HG02885 (cell line): ENCODE measurements around the gene FAM120B.

Experiments
- ATAC-seq: cut with Tn5 transposase; IDR thresholded peaks from one replicate; pipeline ENCODE4 v1.9.1; 2021; ENCODE audit warnings: mild to moderate bottlenecking; ENCODE audit not compliant: unreplicated experiment, poor library complexity

Gene FAM120B

DNA sequence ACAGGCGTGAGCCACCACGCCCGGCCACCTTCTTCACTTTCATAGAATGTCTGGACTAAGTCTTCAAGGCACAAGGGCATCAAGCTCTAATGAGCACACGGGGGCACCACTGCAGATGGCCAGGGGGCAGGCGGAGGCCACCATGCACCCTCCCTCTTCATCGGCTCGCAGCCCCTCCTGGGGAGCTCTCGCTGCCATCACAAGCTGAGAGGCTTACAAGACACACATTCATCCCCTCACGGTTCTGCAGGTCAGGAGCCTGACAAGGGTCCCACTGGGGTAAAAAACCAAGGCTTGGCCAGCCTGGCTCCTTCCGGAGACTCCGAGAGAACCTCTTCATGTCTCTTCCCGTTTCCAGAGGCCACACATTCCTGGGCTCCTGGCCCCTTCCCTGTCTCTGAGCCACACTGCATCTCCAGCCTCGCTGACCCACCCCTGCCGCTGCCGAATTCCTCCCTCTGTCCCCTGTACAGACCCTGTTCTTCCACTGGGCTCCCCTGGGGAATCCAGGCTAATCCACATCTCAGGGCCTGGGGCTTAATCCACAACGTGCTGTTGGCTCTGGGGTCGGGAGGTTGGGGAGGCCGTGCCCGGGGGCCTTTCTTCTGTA lies 35.5 kb upstream of the FAM120B start:
- ATAC-seq, result no peak

DNA sequence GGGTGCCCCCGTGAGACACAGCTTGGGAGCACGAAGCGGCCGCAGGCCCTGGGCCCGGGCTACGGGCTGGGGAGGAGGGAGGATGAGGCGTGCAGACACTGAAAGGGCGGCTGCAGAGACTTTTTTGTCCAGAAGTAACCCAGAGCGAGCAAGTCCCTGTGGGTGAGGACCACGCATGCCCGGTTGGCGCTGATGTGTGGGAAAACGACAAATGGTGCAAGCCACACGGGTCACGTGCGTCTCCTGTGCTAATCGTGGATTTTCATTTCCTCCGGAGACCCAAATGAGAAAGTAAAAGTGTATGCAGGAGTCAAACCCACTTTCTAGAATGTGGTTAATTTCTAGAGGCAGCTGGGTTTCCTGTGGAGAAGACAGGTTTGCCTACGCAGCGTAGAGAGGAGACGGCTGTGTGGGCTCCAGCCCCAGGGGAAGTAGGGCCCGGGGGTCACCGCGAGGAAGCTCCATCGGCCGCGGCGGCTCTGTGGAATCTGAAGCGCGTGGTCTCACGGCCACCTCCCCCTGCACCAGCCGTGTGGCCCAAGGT lies 34.7 kb upstream of the FAM120B start:
- peak; percentile 96 for ATAC-seq

DNA sequence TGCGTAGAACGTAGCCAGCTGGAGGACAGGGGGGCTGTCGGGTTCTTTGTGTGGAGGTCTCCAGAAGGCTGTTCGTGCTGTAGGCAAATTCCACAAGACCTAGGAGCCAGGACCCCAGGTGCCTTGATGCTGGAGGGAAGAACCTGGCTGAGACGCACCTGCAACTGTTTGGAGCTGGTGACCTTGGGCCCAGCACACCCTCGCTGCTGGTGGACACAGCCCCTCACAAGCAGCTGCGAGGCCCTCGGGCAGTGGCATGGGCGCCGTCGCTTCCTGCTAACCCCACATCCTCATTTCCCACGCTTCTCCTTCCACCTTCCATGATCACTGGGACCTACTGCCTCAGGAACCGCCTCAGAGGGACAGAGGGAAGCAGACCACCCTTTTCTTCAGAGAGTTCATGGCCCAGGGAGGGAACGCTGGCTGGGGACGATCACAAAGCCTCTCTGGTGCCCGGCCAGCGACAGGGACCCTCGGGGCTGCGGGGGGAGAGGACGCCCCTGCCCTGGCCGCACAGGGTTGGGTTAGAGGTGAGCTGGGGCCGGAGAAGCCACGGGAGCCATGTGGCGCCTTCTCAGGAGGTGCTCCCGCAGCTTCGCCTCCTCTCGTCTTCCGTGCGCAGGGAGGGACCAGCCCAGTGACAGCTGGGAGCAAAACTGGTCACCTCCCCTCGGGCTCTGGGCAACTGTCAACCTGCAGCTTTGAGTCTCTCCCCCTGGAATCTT lies 34.1 kb upstream of the FAM120B start:
- ATAC-seq, result no peak

DNA sequence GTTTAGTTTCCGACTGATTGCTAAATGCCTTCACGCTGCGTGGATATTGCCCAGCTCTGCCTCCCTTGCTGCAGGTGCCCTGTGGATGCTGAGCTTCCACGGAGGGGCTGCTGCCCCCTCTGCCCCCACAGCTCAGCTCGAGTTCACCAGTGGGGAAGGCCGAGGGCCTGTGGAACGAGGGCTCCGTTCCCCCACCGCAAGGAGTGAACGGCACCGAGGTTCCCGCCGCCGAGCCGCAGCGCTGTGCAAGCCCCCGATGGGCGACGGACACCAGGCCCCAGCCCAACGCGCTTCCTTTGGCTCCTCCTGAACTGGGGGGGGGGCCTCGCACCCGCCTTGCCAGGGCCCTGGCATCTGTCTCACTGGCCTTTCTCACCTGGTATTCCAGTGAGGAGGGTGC lies 33.4 kb upstream of the FAM120B start:
- ATAC-seq, result no peak

DNA sequence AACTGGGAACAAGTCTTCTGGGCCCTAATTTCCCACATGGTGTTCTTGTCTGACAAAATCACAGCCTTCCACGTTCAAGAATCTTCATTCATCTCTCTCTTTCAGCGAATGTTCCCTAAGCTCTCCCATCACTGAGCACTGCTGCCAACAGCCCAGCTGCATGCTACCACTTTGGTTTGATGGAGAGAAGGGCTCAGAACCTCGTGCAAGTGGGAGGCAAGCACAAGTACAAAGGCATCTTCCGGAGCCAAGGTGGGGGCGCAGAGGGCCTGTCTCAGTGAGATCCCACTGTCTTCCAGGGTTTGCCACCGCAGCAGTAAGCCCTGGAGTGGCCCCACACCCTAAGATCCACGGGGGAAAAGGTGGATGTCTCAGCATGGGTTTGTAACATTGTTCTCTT lies 32.9 kb upstream of the FAM120B start:
- ATAC-seq, result no peak

DNA sequence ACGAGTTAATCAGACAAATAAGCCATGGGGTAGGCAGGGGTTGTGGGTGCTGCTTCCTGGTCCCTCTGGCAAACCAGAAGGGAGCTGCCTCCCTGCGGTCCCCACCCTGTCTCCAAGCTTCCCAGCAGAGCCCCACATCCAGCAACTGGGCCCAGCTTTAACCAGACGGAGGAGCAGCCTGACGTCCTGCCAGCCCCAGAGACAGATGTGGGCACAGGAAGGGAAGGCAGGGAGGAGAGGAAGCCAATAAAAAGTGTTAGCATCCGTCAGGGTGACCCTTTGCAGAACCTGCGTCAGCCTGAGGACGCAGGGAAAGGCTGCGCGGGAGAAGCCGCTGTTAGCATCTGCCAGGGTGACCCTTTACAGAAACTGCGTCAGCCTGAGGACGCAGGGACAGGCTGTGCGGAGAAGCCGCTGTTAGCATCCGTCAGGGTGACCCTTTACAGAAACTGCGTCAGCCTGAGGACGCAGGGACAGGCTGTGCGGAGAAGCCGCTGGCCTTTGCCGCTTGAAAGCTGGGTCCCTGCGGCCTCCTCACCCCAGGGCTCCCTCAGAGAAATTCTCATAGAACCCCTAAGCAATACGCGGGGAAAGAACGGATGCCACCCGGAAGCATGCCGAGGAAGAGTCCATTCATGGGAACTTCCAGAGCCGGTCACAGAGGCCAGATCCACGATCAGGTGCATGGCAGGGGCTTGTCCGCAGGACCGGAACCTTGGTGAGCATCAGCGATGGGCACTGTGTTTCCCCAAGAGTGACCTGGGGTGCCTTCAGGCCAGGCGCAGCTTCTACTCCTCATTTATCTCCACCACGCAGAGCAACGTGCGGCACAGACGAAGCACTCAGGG lies 31.6 kb upstream of the FAM120B start:
- ATAC-seq, result no peak

DNA sequence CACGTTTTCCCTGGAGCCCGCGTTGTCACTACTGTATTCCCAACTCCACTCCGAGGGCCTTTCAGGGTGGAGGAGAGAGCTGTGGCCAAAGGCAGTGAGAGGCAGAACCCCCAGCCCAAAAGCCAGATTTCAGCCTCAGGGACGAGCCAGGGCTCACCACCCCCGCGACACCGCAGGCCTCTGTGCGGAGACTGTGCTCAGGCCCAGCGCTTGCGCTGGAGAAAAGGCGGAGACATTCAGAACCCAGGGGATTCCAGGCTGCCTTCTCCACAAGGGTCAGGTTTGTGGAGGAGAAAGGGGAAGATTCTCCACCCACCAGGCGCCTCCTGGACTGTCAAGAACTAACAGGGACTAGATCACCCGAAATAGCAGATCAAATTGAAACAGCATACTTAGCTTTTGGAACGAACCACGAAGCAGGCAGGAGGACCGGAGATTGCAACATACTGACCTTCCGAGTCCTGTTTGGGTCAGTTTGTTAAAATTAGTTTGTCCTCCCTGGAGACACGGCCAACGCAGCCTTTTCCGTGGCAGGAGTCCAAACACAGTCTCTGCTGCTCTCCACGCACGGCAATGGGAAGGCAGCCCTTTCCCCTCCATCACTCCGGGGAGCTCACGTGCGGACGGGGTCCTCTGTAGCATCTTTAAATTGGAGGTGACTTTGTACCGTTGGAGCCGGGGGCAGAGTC lies 30.0 kb upstream of the FAM120B start:
- no peak for ATAC-seq

DNA sequence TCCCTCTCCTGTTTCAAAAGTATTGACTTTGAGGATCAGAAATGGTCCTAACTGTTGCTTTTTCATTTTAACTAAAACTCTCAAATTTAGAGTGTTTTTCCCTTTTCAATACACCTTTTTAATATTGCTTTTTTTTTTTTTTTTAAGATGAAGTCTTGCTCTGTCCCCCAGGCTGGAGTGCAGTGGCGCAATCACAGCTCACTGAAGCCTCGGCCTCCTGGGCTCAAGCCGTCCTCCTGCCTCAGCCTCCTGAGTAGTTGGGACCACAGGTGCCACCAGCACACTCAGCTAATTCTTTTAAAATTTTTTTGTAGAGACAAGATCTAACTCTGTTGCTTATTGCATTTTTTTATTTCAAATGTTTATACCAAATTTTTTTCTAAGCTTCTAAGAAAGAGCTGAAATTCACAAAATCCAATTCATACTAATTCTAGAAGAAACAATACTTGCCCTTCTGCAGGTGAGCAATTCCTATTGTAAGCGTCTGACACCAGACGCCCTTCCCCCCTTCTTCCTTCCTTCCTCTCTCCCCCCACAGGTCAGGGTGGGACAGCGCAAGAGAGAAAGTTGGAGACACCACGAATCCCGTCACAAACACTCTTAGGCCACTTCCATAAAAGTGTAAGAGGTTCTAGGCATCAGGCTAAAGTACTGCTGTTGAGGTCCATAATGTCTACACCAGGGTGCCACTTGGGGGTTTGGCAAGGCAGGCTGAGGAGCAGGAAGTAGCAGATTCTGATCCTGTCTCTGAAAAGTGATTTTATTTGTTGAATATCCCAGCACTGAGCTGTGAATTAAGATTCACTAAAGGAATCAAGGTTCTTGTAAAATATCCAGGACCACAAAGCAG lies 28.4 kb upstream of the FAM120B start:
- ATAC-seq, result no peak

DNA sequence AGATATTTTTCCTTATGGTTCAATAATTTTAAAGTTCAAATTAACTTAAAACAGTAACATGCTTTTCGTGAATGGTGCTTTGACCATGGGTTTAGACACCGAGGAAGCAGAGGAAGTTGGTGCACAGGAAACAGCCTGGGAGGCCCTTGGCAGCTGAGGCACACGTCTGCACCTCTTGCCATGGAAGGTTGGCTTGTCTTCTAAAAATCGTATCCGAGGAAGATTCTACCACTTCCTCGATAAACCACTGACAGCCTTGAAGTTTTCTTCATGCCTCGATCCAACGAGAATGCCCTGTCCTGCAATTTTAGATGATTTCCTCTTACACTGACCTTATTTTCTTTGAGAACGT lies 27.8 kb upstream of the FAM120B start:
- ATAC-seq, result no peak

DNA sequence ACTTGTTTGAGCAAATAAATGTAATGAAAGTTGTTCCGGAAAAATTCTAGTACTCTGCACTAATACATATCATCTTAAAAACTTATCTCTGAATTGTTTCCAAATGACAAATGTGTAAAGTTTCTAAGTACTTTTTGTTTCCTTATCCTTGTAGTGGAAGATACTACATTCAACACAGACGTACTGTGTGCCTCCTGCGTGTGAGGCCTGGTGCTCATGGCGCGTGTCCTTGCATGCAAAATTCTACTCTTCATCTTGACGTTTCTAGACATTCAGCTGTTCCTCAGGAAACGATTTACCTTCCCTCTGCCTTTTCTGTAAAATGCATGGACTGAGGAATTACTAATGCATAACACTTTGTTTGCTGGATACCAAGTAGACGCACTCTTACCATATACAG lies 27.1 kb upstream of the FAM120B start:
- no peak for ATAC-seq

DNA sequence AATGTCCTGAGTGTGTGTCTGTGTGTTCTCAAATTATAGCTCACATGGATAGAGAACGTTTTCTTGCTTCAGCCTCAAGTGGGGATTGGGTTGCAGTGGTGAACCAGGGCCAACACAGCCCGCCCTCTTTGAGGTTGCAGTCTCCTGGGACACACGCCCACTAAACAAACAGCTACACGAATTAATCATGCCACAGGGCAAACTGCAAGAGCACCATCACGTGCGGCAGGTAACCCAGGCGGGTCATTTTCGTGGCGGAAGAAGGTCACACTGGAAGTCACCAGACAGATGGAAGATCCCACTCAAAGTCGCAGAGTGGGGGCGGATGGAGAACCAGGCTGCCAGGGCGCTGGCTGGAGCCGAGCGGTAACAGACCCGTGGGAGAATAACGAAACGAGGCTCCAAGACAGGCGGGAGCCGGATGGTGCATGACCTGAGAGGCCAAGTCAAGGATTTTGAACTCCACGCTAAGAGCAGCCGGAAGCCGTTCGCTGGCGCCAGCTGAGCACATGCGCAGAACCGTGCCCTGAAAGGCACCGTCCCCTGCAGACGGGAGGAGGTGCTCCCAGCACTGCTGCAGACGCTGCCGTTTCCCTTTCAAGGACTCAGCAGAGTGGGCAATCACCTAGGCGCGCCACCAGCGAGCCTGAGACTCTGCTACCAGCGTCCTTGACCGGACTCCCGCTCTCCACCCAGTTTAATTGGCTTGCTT lies 26.4 kb upstream of the FAM120B start:
- ATAC-seq, result peak; percentile 82

DNA sequence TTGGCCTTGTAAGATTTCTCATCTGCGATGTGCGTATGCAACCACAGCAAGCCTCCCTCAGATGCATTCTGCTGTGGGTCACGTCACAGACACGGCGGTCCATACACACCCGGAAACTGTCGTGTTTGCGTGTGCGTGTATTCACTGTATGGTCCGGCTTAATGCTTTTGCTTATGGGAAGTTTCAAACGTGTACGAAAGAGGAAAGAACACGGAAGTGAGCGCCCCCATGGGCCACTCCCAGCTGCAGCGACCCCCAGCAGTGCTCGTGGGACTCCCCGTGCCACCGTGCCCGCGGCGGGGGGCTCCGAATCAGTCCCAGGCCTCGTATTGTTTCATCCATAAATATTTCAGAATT lies 25.9 kb upstream of the FAM120B start:
- peak; percentile 28 for ATAC-seq

DNA sequence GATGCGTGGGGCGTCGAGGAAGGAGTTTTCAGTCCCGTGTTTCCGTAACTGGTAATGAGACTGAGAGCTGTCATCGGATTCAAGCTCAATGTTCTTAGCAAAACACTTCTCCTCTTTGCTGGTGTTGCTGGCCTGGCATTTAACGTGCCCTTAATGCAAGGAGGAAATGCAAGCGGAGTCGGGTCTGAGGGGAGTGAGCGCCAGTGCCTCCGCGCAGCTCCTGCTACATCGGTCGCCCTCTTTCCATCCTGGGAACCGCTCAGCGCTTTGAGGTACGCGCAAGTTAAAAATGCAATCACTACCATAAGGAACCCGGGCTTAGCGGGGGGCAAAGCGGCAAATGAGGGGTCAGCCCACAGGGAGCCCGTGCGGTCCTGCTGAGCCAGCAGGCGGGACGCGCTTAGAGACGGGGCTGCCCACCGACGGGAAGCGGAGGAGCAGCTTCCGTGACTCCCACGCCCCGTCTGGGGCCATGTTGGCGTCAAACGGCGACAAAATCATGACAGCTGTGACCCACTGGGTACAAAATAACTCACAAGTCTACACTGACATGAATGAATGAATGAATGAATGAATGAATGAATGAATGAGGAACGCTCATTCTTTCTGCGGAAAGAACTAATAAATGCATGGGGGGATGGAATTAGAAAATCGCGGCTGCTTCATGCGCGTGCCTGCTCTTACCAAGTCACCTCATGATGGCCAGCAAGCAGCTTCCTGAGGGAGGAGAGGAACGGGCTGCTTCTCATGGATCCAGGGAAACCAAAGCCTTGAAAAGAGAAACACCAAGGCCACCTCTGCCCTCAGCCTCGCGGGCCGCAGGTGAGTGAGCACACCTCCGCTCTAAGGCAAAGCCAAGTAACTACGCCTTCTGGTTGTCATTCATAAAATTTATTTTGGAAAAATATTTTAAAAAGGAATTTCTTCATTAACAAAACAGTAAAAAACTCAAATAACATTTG lies 24.9 kb upstream of the FAM120B start:
- no peak for ATAC-seq

DNA sequence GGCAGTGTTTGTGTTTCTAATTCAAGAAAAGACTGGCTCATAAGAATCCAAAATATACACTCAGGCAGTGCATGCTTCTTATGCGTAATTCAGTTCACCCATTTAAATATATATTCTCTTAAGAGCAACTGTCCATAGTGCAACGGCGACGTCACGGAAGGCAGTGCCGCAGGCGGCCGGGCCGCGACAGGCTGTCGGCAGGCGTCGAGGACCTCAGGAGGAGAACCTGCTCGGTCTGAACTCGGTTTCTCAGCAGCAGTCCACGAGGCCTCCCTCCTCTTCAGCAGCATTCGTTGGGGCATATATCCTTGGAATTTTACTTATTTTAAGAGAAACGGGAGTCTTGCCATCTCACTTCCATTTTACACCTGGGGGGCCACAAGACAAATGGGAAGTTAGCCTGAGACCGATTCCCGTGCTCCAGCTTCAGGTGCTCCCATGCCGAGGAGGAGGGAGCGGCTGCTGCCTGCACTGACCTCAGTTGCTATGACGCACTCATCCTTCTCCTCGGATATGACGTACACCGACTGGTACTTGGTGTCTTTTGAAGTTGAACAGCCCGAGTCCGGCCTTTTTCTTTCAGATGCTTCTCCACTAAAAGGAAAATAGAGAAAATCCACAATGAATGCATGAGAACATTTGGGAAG lies 23.9 kb upstream of the FAM120B start:
- no peak for ATAC-seq

DNA sequence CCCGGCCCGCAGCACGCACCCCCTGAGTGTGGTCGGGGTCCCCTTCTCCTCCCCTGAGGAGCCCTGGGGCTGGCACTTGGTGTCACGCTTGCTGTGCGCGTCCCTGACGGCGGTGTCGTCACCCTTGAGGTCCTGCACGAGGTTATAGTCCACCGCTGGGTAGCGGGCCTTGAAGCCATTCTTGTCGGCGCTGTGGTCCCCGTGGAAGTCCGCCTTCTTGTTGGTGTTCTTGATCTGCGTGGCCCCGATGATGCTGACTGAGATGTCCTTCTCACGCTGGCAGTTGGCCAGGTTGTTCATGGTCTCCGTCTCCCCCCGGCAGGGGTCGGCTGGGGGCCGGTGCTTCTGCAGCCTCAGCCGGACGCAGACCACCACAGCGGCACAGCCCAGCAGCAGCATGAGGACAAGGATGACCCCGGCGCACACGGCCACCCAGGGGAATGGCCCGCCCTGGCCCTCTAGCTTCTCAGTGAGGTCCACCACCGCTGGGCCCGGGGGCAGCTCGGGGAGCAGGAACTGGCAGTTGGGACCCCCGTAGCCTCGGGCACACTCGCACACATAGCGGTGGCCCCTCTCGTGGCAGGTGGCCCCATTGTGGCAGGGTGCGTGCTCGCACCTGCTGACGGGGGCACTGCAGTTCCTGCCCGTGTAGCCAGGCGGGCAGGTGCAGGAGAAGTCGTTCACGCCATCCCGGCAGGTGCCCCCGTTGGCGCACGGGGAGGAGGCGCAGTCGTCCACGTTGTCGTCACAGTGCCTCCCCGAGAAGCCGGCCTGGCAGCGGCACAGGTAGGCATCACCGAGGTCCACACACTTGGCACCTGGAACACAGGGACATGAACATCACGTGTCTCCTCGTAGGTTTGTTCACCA lies 23.1 kb upstream of the FAM120B start:
- no peak for ATAC-seq

DNA sequence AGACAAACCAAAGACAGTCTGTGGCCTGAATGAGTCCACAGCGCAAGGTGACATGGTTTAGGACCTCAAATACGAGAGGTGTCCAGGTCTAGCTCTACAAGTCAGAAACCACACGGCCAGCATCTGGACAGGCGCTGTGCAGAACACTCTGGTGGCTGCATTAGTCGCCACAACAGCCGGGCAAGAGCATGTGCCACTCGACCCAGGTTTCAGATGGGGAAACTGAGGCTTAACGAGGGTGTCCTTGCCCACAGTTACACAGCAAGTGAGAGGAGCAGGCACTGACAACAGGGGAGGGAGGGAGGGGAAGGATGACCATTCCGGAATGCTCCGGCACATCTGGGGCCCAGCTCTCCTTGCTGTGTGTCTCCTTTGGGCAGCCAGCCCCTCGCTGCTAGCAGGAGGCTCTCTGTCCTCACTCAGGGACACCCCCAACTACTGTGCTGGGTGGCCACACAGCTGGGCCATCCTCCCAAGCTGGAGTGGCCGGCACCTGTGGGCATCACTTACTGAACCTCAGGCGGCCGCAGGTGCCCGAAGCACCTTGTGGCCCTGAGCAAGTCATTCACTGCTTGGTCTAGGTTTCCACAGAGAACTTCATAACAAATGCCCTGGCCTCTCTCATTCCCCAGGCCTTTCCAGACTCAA lies 22.3 kb upstream of the FAM120B start:
- no peak for ATAC-seq
